GM18519 (cell line): Measurements from ENCODE around the gene WDR4.
"Not testable (repeated sequence)": the region's sequence is repeated elsewhere in the genome, so short reads cannot be mapped to it uniquely, and the experiment has no call there.

Experiments
- ATAC-seq: cut with Tn5 transposase; IDR thresholded peaks from one replicate; pipeline ENCODE4 v1.9.1; 2021; ENCODE audit warnings: mild to moderate bottlenecking, moderate library complexity; ENCODE audit not compliant: unreplicated experiment, low FRiP score

WDR4 gene

GRCh38 chr21:42855171-42855936, 24.0 kb downstream of the WDR4 start:
- ATAC-seq: no peak

GRCh38 chr21:42854246-42855010, 24.9 kb downstream of the WDR4 start:
- no peak for ATAC-seq

GRCh38 chr21:42853621-42854020, 25.7 kb downstream of the WDR4 start:
- no peak for ATAC-seq

- no peak for ATAC-seq
These were observed 26.3 kb downstream of the WDR4 start for GRCh38 chr21:42852925-42853570.

GRCh38 chr21:42851812-42852665, 27.3 kb downstream of the WDR4 start:
- ATAC-seq: no peak

- ATAC-seq: no peak
These were observed 28.4 kb downstream of the WDR4 start for GRCh38 chr21:42850866-42851391.

- no peak for ATAC-seq
These were observed 28.9 kb downstream of the WDR4 start for GRCh38 chr21:42850463-42850862.

GRCh38 chr21:42849759-42850412, 29.5 kb downstream of the WDR4 start:
- no peak for ATAC-seq

GRCh38 chr21:42848932-42849758, 30.2 kb downstream of the WDR4 start:
- no peak for ATAC-seq

GRCh38 chr21:42848144-42848931, 31.0 kb downstream of the WDR4 start:
- not testable (repeated sequence) for ATAC-seq

- no peak for ATAC-seq
These were observed 31.6 kb downstream of the WDR4 start for GRCh38 chr21:42847726-42848125.

- ATAC-seq: no peak
These were observed 32.2 kb downstream of the WDR4 start for GRCh38 chr21:42847051-42847707.

- no peak for ATAC-seq
These were observed 33.1 kb downstream of the WDR4 start for GRCh38 chr21:42846221-42846620.

- no peak for ATAC-seq
These were observed 33.9 kb downstream of the WDR4 start for GRCh38 chr21:42845296-42845965.

- ATAC-seq: no peak
These were observed 34.8 kb downstream of the WDR4 start for GRCh38 chr21:42844411-42845113.

GRCh38 chr21:42843056-42843455, 36.3 kb downstream of the WDR4 start:
- ATAC-seq: no peak
